ENCODE measurements around the gene VPREB3.

- TF ChIP-seq CTCF (conservative IDR thresholded peaks at IDR 0.05; ENCODE audit: low read depth, low read length), result no peak
- TF ChIP-seq EZH2 (IDR thresholded peaks at IDR 0.05; ENCODE audit: borderline replicate concordance, low read depth, low read length, poor library complexity, severe bottlenecking), result no peak
Observed at GRCh38 chr22:23783265-23784150, 29.3 kb upstream of the VPREB3 start.

Measured in A673 (cell line).